IPS DF 6.9 (cell line): ENCODE measurements around the gene JUNB.

Experiments used
- DNase-seq: peaks from one replicate; pipeline ENCODE4 v3.0.0-alpha.2; 2013; ENCODE audit warnings: low read depth, low spot score
- H3K27ac ChIP-seq: one replicate; pipeline ENCODE4 v1.5.1; 2013; ENCODE audit warnings: low read length, control low read depth
- H3K27me3 ChIP-seq: 2 replicates; pipeline ENCODE4 v1.6.1; 2013; ENCODE audit warnings: mild to moderate bottlenecking, low read length; ENCODE audit not compliant: control insufficient read depth, insufficient read depth
- H3K36me3 ChIP-seq: 2 replicates; pipeline ENCODE4 v1.6.1; 2013; ENCODE audit warnings: low read length; ENCODE audit not compliant: control insufficient read depth, insufficient read depth
- H3K4me1 ChIP-seq: 2 replicates; pipeline ENCODE4 v1.6.1; 2013; ENCODE audit warnings: low read length; ENCODE audit not compliant: control insufficient read depth, insufficient read depth
- H3K4me3 ChIP-seq: 2 replicates; pipeline ENCODE4 v1.5.1; 2013; ENCODE audit warnings: mild to moderate bottlenecking, low read length
- H3K9me3 ChIP-seq: 2 replicates; pipeline ENCODE4 v1.6.1; 2013; ENCODE audit warnings: low read length, inconsistent platforms; ENCODE audit not compliant: control insufficient read depth, insufficient read depth
- WGBS: extraction: QIAGEN DNeasy Blood & Tissue Kit; methylation state at CpG from one replicate; pipeline ENCODE4 v1.1.7; 2013; ENCODE audit warnings: mixed read lengths, missing lambda C conversion rate; ENCODE audit not compliant: insufficient read length, insufficient coverage; 5-methylcytosine and 5-hydroxymethylcytosine counted together

The JUNB gene

DNA sequence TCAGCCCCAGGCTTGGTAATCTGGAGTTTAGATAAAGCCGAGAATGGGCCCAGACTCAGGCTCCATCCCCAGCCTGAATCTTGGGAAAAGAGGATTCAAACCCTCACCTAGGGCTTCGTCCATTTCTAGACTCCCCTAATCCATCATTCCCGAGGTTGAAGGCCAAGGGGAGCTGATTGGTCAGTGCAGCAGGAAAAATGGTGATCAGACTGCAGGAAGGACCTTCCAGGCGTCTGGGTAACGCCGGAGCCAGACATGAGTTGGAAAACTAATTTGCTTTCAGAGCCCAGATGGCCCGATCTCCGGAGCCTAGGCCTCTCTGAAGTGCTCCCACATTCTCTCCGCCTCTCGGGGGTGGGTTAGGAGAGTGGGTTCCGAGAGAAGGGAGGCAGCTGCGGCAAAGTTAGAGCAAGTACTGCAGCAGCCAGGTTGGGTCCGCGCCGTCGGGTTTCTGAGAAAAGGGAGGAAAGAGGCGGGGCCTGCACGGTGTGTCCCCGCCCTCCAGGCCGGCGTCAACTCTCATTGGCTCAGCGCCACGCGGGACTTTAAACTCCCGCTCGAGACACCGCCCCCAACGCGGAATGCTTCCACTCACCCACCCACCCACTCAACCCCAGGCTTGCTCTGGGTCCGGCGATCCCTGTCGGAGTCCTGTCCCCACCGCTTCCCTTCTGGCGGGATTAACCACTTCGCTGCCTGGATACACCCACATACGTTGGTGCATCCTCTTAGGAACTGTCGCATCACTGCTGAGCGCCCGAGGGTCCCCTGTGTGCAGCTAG is 43.9 kb downstream of the JUNB start:
- Histone ChIP-seq H3K4me1 (peaks cover 3% of the 10 kb centered on the region), H3K9me3 (no peaks in the 10 kb centered on the region), H3K36me3 (no peaks in the 10 kb centered on the region), H3K27me3 (no peaks in the 10 kb centered on the region), H3K27ac (no peak overlapping the region), H3K4me3 (peak overlapping the region; percentile 89; the same call in 1 of the 2 replicates)
- no peak for DNase-seq
- WGBS, result no CpG with 5 or more reads among the region's 39 CpGs

DNA sequence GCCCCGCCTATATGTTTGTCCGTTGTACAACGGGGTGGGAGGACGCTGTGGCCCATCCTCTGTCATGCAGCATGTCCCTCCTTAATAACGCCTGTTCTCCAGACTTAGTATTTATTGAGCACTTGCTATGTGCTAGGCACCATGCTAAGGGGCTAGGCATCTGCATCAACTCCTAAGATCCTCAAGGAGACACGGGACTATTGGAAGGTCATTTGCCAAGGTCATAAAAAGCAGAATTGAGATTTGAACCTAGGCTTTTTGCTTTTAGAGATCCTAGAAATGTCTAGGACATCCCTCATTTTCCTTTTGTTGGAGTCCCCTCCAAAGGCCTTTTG is 45.2 kb downstream of the JUNB start:
- no peaks in the 10 kb centered on the region for H3K36me3 ChIP-seq
- H3K27me3 ChIP-seq, result no peaks in the 10 kb centered on the region
- H3K9me3 ChIP-seq, result no peaks in the 10 kb centered on the region
- WGBS, result no CpG with 5 or more reads among the region's 6 CpGs
- no peak overlapping the region for H3K27ac ChIP-seq
- H3K4me1 ChIP-seq, result peaks cover 2% of the 10 kb centered on the region
- H3K4me3 ChIP-seq, result no peak overlapping the region
- DNase-seq, result no peak

DNA sequence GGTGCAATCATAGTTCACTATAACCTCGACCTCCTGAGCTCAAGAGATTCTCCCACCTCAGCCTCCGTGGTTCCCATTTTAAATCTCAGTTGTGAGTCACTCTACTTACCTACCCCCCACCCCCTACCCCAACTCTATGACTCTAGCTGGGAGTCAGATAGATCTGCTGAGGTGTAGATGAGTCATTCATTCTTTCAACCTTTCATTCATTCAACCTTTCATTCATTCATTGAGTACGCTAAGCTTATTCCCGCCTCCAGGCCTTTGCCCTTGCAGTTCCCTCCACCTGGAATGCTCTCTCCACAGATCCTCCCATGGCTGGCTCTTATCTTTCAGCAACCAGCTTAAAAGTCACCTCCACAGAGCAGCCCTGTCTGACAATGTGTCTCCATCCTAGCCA is 45.9 kb downstream of the JUNB start:
- H3K27ac ChIP-seq, result no peak overlapping the region
- no CpG with 5 or more reads among the region's 4 CpGs for WGBS

DNA sequence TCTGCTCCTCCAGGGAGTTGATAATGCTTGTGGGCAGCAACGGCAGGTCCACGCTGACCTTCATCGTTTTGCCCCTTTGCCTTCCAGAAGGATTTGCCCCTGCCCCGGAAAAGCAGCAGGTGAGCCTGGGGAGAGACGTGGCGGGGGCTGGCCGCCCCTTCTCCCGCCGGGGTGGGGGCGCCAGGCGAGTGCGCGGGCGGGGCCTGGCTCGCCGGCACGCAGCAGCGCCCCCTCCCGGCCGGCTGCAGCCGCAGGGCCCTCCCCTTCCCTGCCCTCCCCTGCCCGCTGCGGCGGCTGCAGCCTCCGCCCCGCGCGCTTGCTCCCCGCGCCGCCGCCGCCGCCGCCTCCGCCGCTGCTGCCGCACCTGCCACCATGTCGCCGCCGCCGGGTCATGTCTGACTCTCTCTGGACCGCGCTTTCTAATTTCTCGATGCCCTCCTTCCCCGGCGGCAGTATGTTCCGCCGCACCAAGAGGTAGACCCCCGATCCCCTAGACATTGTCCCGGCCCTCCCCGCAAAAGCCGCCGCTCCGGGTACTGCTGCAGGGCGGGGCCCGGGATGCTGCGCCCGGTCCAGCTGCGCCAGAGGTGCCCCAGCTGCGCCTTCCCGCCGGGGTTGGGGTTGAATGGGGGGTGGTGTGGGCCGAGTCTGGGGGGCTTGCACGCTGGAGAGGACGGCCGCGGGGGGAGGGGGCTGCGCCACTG is 47.0 kb downstream of the JUNB start, which contains the start of gene MAST1:
TSS of gene MAST1 (plus strand) at position 334 of the 704 bp plus-strand sequence. CDS start at position 392, 58 bp downstream.
- H3K4me3 ChIP-seq, result peak within 1 kb of the TSS; percentile 67; the same call in 1 of the 2 replicates
- no peak for DNase-seq
- no CpG with 5 or more reads among the region's 69 CpGs for WGBS
- no peak within 1 kb of the TSS for H3K27ac ChIP-seq
- H3K9me3 ChIP-seq, result no peaks in the 10 kb centered on the region
- no peaks in the 10 kb centered on the region for H3K27me3 ChIP-seq
- peaks cover 2% of the 10 kb centered on the region for H3K4me1 ChIP-seq
- H3K36me3 ChIP-seq, result no peaks in the 10 kb centered on the region

More for the DNA sequence above, 45.9 kb downstream of the JUNB start:
- Histone ChIP-seq H3K9me3 (no peaks in the 10 kb centered on the region), H3K4me1 (peaks cover 2% of the 10 kb centered on the region), H3K4me3 (no peak overlapping the region), H3K36me3 (no peaks in the 10 kb centered on the region), H3K27me3 (no peaks in the 10 kb centered on the region)
- no peak for DNase-seq

DNA sequence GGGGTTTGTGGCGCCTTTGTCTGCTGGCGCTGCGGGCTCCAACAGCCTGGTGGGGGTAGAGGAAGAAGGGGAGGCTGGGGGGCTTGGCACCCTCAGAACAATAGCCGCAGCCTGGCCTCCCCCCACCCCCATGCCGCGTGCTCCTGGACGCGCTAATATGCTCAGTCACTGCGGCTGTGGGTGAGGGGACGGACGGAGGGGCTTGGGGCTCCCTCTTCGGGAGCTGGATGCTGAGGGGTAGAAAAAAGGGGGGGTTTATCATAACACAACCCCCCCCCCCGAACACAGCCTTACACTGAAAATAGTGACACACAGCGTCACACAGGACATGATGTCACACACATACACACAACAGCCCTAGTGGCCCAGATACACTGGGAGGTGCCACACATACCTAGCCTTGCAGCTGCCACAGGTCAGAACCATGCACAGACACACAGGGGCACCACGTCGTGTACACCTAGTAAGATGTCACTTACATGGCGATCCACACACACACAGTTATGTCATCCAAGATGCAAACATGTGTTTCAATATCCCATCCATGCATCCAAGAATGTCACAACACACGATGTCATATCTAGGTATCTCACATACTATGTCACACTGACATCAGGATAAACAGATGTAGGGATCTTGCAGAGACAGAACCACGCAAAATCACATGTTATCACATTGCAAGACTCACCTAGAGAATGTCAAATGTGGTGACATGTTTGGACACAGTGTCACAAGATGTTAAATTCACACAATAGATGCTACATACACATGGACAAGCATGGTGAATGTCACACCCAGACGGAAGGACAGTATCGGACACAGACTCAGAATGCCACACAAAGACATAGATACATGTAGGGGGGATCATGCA is 47.8 kb downstream of the JUNB start:
- H3K9me3 ChIP-seq, result no peaks in the 10 kb centered on the region
- no peak overlapping the region for H3K27ac ChIP-seq
- H3K27me3 ChIP-seq, result no peaks in the 10 kb centered on the region
- WGBS, result no CpG with 5 or more reads among the region's 21 CpGs
- peaks cover 2% of the 10 kb centered on the region for H3K4me1 ChIP-seq
- no peaks in the 10 kb centered on the region for H3K36me3 ChIP-seq
- no peak for DNase-seq
- H3K4me3 ChIP-seq, result peak overlapping the region; percentile 67; the same call in 1 of the 2 replicates

DNA sequence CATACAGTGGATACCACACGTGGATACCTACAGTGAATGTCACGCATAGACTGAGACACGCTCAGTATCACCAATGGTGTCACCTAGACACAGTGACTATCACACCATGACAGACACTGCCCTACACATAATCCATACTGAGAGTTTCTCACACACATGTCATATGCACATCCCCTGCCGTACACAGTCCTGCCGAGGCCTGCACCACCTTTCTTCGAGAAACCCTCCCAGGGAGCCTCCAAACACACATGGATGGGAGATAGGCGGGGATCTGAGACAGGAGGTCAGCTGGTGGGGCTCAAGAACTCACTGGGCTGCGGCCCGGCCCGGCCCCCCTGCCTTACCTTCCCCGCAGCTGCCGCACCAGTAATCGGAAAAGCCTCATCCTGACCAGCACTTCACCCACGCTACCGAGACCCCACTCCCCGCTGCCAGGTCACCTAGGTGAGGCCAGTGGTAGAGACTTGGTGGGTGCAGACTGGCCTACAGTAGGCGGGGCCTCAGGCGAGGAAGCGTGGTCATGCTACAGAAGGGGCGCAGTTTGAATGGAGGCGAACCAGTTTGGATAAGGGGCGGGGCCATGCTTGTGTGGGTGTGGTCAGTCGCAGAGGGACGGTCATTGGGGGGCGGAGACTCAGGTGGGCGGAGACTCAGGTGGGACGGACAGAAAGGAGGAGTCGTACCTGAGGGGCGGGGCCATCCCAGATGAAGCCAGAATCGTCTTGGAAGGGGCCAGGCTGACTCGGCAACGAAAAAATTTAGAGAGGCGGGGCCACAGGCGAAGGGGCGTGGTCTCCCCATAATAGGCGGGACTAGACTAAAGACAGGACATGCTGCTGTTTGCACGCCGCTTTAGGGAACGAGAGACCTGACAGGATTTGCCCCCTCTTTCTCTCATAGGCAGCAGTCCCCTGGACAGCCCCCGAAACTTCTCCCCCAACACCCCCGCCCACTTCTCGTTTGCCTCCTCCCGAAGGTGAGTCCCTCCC is 49.1 kb downstream of the JUNB start:
- Histone ChIP-seq H3K27me3 (no peaks in the 10 kb centered on the region), H3K9me3 (no peaks in the 10 kb centered on the region), H3K4me1 (no peaks in the 10 kb centered on the region; the same call in 1 of the 2 replicates), H3K27ac (no peak overlapping the region), H3K36me3 (no peaks in the 10 kb centered on the region), H3K4me3 (peak overlapping the region; percentile 31; the same call in 1 of the 2 replicates)
- no CpG with 5 or more reads among the region's 43 CpGs for WGBS
- DNase-seq, result peak; percentile 88

DNA sequence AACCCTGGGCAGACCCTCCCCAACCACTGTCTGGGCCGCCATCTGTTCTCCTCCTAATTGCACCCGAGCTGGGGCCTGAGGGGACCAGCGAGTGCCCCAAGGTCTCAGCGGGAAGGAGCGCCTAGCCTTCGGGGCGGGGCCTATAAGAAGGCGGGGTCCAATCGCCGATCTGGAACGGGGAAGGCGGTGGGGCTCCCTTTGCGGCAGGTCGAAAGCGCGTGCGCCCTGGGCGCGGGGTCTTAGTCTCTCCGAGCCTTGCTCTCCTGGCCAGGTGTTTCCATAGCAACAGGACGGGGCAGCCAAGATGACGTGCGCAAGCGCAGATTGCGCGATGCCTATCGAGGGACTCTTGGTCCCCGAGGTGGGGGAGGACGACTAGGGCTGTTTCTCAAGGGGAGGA is 49.8 kb downstream of the JUNB start:
- Histone ChIP-seq H3K4me3 (peak overlapping the region; percentile 31; the same call in 1 of the 2 replicates), H3K27ac (no peak overlapping the region), H3K9me3 (no peaks in the 10 kb centered on the region), H3K4me1 (no peaks in the 10 kb centered on the region; the same call in 1 of the 2 replicates), H3K36me3 (no peaks in the 10 kb centered on the region), H3K27me3 (no peaks in the 10 kb centered on the region)
- peak; percentile 94 for DNase-seq
- no CpG with 5 or more reads among the region's 29 CpGs for WGBS

DNA sequence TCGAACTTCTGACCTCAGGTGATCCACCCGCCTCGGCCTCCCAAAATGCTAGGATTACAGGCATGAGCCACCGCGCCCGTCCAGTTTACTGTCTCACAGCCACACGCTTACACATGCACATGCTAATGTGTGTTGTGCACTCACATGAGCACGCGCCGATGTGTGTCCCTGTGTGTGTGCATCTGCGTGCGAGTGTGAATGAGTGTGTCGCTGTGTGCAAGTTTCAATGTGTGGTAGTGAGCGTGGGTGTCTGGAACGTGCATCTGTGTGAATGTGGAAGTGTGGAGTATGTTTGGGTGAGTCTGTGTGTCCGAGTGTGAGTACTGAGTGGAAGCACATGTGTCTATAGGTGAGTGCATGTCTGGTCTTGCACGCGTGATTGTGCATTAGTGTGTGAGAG is 51.2 kb downstream of the JUNB start:
- no peak for DNase-seq
- no peaks in the 10 kb centered on the region for H3K27me3 ChIP-seq
- H3K4me1 ChIP-seq, result no peaks in the 10 kb centered on the region; the same call in 1 of the 2 replicates
- H3K4me3 ChIP-seq, result no peak overlapping the region
- no peak overlapping the region for H3K27ac ChIP-seq
- WGBS, result 100% methylated on average over 3 of the region's 18 CpGs
- H3K9me3 ChIP-seq, result no peaks in the 10 kb centered on the region
- H3K36me3 ChIP-seq, result no peaks in the 10 kb centered on the region
